HepG2 (cell line): ENCODE measurements around the gene RHBDD3. TPM values are rescaled to one million over a fixed set of nuclear protein-coding genes. Genes with fewer than 3 reads are reported as not detected.

Experiments used
- BRCA1 ChIP-seq: sonication (generic); formaldehyde crosslinking; IDR thresholded peaks from 2 replicates; pipeline ENCODE4 v1.4.0; 2020; ENCODE audit warnings: missing genetic modification reagents
- CHD2 ChIP-seq: IDR thresholded peaks from 2 replicates; pipeline ENCODE4 v1.6.1; 2011; ENCODE audit warnings: low read depth, low read length, improper control_type of control experiment
- HNRNPK ChIP-seq: fragments of 200-400 bp; formaldehyde crosslinking; IDR thresholded peaks from 2 replicates; pipeline ENCODE4 v1.6.1; 2018; ENCODE audit warnings: low read length, low read depth, moderate library complexity, mild to moderate bottlenecking; ENCODE audit not compliant: poor library complexity, severe bottlenecking
- HOXA3 ChIP-seq: sonication (generic); formaldehyde crosslinking; IDR thresholded peaks from 2 replicates; pipeline ENCODE4 v1.5.0; 2020; ENCODE audit warnings: missing genetic modification reagents
- HOXA9 ChIP-seq: sonication (generic); formaldehyde crosslinking; IDR thresholded peaks from 2 replicates; pipeline ENCODE4 v1.8.1; 2022; ENCODE audit warnings: missing genetic modification reagents, mild to moderate bottlenecking, moderate library complexity, borderline replicate concordance
- KDM5B ChIP-seq: sonication (generic); formaldehyde crosslinking; IDR thresholded peaks from 2 replicates; pipeline ENCODE4 v1.4.0; 2020; ENCODE audit warnings: missing genetic modification reagents, mild to moderate bottlenecking, borderline replicate concordance
- NCOA2 ChIP-seq: sonication (generic); formaldehyde crosslinking; IDR thresholded peaks from 2 replicates; pipeline ENCODE4 v1.8.0; 2022; ENCODE audit warnings: inconsistent platforms
- SETDB1 ChIP-seq: sonication (generic); formaldehyde crosslinking; IDR thresholded peaks from 2 replicates; pipeline ENCODE4 v1.5.1; 2020; ENCODE audit warnings: missing genetic modification reagents, mild to moderate bottlenecking, borderline replicate concordance
- SMYD3 ChIP-seq: sonication (generic); formaldehyde crosslinking; IDR thresholded peaks from 2 replicates; pipeline ENCODE4 v1.8.1; 2023; ENCODE audit warnings: mild to moderate bottlenecking, missing genetic modification reagents
- SNAPC2 ChIP-seq: sonication (generic); formaldehyde crosslinking; IDR thresholded peaks from 2 replicates; pipeline ENCODE4 v1.8.1; 2022; ENCODE audit warnings: mild to moderate bottlenecking, missing genetic modification reagents
- SRSF4 ChIP-seq: fragments of 200-400 bp; formaldehyde crosslinking; IDR thresholded peaks from one replicate; pipeline ENCODE4 v1.6.1; 2018; ENCODE audit warnings: mild to moderate bottlenecking, low read depth, low read length, moderate library complexity; ENCODE audit not compliant: poor library complexity, severe bottlenecking
- THAP11 ChIP-seq: IDR thresholded peaks from 2 replicates; pipeline ENCODE4 v1.6.1; 2016; ENCODE audit warnings: missing biosample characterization, missing genetic modification reagents
- TOPORS ChIP-seq: sonication (generic); formaldehyde crosslinking; IDR thresholded peaks from 2 replicates; pipeline ENCODE4 v1.8.0; 2023; ENCODE audit warnings: mild to moderate bottlenecking, missing genetic modification reagents
- XBP1 ChIP-seq: sonication (generic); formaldehyde crosslinking; IDR thresholded peaks from 2 replicates; pipeline ENCODE4 v1.5.0; 2020; ENCODE audit warnings: missing genetic modification reagents
- ZBTB21 ChIP-seq: sonication (generic); formaldehyde crosslinking; IDR thresholded peaks from 2 replicates; pipeline ENCODE4 v1.4.0; 2020; ENCODE audit warnings: missing genetic modification reagents
- ZNF160 ChIP-seq: sonication (generic); formaldehyde crosslinking; IDR thresholded peaks from 2 replicates; pipeline ENCODE4 v1.8.0; 2022; ENCODE audit warnings: mild to moderate bottlenecking, inconsistent platforms, missing genetic modification reagents
- ZNF24 ChIP-seq: fragments of 450-650 bp; IDR thresholded peaks from 2 replicates; pipeline ENCODE4 v1.6.1; 2017; ENCODE audit warnings: antibody characterized with exemption, mild to moderate bottlenecking
- ZNF350 ChIP-seq: sonication (generic); formaldehyde crosslinking; IDR thresholded peaks from 2 replicates; pipeline ENCODE4 v1.4.0; 2020; ENCODE audit warnings: mild to moderate bottlenecking, low read depth, missing genetic modification reagents, borderline replicate concordance
- ZNF841 ChIP-seq: sonication (generic); formaldehyde crosslinking; IDR thresholded peaks from 2 replicates; pipeline ENCODE4 v1.8.1; 2023; ENCODE audit warnings: missing genetic modification reagents, borderline replicate concordance
- ZSCAN20 ChIP-seq: sonication (generic); formaldehyde crosslinking; IDR thresholded peaks from 2 replicates; pipeline ENCODE4 v1.4.0; 2020; ENCODE audit warnings: missing genetic modification reagents, mild to moderate bottlenecking, borderline replicate concordance
- polyA plus RNA-seq, 8 experiments: library from polyadenylated mRNA; depleted of rRNA in 3 of 8; stranded (reverse) in 7 of 8; unstranded in 1 of 8; fragments of >200 nt; fragmentation: Illumina TruSeq in 4 of 8; extraction: Trizol in 4 of 8; gene quantifications; 2 replicates each; pipeline versions ENCODE4 v1.2.1 to v1.2.3, GENCODE V29; 2011 to 2016; ENCODE audit warnings: low read depth in 4 of 8, missing spikeins in 1 of 8, mixed read lengths in 1 of 8; ENCODE audit not compliant: insufficient read depth in 1 of 8
- total RNA-seq, 5 experiments: library from RNA; depleted of rRNA; stranded (reverse); fragments of >200 nt; fragmentation: Illumina TruSeq; extraction: Trizol; gene quantifications; 2 replicates each; pipeline ENCODE4 v1.2.3, GENCODE V29; 2016; ENCODE audit warnings: low read depth in 1 of 5
- TF ChIP-seq, protein P1 (sequence below): sonication (generic); formaldehyde crosslinking; IDR thresholded peaks from 2 replicates; pipeline ENCODE4 v1.5.1; 2020; ENCODE audit warnings: mild to moderate bottlenecking, missing genetic modification reagents, borderline replicate concordance
- TF ChIP-seq, protein P2 (sequence below): sonication (generic); formaldehyde crosslinking; IDR thresholded peaks from 2 replicates; pipeline ENCODE4 v1.4.0; 2020; ENCODE audit warnings: missing genetic modification reagents
- TF ChIP-seq, protein P3 (sequence below): sonication (generic); formaldehyde crosslinking; IDR thresholded peaks from 2 replicates; pipeline ENCODE4 v1.8.1; 2023; ENCODE audit warnings: mild to moderate bottlenecking, moderate library complexity, missing genetic modification reagents
- TF ChIP-seq, protein P4 (sequence below): IDR thresholded peaks from 2 replicates; pipeline ENCODE4 v1.6.1; 2016; ENCODE audit warnings: control low read depth

The RHBDD3 gene
- total and polyA plus RNA-seq, 2 of the 13 experiments (the other 11 are each of a cell fraction or from before 2014, with no cell fraction given): 12.1 to 26.7 TPM

DNA sequence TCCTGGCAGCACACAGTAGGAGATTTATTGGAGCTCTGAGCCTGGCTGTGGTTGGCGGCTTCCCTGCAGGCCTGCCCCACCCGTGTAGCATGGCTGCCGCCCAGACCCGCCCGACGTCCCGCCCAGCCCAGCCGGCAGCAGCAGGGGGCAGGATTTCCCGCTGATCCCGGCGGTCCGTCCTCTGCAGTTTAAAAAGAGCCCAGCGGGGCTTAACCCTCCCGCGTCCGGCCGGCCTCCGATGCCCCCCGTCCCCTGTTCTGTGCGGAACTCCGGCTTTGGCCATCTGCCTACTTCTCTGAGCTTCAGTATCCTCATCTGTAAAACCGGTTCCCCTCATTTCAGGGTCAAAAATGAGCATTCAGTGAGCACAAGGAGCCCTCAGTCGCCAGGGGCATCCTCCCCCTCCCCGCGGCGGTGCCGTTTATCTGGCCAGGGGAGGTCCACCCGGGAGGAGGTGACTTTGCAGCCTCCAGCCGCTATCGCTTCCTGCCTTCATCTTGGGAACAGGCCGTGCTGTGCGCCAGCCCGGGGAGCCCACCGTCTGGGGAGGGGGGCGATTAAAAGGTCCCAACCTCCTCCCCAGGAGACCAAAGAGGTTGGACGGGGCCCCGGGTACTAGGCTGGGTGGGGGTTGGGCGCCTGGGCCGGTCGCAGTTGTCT lies 38.5 kb upstream of the RHBDD3 start, which contains the start of gene GAS2L1 (continued):
- TF ChIP-seq NCOA2 (CRISPR knock-in tag): no peak
- no peak for TF ChIP-seq HOXA9 (CRISPR knock-in tag)
- no peak for TF ChIP-seq ZNF841 (CRISPR knock-in tag)
- TF ChIP-seq SMYD3 (CRISPR knock-in tag): no peak
- TF ChIP-seq THAP11 (CRISPR knock-in tag): no peak
- TF ChIP-seq SRSF4: no peak
- TF ChIP-seq ZBTB21: no peak
- TF ChIP-seq, protein P1, sequence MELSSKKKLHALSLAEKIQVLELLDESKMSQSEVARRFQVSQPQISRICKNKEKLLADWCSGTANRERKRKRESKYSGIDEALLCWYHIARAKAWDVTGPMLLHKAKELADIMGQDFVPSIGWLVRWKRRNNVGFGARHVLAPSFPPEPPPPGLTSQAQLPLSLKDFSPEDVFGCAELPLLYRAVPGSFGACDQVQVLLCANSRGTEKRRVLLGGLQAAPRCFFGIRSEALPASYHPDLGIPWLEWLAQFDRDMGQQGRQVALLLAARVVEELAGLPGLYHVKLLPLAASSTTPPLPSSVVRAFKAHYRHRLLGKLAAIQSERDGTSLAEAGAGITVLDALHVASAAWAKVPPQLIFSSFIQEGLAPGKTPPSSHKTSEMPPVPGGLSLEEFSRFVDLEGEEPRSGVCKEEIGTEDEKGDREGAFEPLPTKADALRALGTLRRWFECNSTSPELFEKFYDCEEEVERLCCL (CRISPR knock-in tag): no peak
- TF ChIP-seq HOXA3 (CRISPR knock-in tag): peak; percentile 85
- TF ChIP-seq KDM5B: peak; percentile 71; the same call in 1 of the 2 replicates
- TF ChIP-seq, protein P2, sequence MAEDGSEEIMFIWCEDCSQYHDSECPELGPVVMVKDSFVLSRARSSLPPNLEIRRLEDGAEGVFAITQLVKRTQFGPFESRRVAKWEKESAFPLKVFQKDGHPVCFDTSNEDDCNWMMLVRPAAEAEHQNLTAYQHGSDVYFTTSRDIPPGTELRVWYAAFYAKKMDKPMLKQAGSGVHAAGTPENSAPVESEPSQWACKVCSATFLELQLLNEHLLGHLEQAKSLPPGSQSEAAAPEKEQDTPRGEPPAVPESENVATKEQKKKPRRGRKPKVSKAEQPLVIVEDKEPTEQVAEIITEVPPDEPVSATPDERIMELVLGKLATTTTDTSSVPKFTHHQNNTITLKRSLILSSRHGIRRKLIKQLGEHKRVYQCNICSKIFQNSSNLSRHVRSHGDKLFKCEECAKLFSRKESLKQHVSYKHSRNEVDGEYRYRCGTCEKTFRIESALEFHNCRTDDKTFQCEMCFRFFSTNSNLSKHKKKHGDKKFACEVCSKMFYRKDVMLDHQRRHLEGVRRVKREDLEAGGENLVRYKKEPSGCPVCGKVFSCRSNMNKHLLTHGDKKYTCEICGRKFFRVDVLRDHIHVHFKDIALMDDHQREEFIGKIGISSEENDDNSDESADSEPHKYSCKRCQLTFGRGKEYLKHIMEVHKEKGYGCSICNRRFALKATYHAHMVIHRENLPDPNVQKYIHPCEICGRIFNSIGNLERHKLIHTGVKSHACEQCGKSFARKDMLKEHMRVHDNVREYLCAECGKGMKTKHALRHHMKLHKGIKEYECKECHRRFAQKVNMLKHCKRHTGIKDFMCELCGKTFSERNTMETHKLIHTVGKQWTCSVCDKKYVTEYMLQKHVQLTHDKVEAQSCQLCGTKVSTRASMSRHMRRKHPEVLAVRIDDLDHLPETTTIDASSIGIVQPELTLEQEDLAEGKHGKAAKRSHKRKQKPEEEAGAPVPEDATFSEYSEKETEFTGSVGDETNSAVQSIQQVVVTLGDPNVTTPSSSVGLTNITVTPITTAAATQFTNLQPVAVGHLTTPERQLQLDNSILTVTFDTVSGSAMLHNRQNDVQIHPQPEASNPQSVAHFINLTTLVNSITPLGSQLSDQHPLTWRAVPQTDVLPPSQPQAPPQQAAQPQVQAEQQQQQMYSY: no peak
- TF ChIP-seq CHD2: no peak
- TF ChIP-seq HNRNPK: no peak
- TF ChIP-seq, protein P3, sequence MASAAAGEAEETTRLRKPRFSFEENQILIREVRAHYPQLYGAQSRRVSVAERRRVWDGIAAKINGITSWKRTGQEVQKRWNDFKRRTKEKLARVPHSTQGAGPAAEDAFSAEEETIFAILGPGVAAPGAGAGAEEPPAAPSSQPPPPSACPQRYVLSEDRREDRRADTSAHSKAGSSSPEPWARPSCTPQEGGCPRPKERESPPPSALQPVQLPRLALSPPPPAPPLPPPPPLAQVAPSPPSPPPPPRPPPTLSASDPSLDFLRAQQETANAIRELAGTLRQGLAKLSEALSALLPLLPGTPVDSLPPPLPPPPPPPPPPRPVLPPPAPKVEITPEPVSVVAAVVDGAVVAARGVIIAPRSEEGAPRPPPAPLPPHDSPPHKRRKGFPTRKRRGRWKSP (CRISPR knock-in tag): no peak
- no peak for TF ChIP-seq ZNF160 (CRISPR knock-in tag)
- TF ChIP-seq XBP1 (CRISPR knock-in tag): no peak
- TF ChIP-seq SETDB1 (CRISPR knock-in tag): no peak
- no peak for TF ChIP-seq SNAPC2 (CRISPR knock-in tag)
- TF ChIP-seq ZNF350: peak; percentile 33; the same call in 1 of the 2 replicates
- TF ChIP-seq, protein P4, sequence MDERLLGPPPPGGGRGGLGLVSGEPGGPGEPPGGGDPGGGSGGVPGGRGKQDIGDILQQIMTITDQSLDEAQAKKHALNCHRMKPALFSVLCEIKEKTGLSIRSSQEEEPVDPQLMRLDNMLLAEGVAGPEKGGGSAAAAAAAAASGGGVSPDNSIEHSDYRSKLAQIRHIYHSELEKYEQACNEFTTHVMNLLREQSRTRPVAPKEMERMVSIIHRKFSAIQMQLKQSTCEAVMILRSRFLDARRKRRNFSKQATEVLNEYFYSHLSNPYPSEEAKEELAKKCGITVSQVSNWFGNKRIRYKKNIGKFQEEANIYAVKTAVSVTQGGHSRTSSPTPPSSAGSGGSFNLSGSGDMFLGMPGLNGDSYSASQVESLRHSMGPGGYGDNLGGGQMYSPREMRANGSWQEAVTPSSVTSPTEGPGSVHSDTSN (CRISPR knock-in tag): no peak
- no peak for TF ChIP-seq BRCA1 (CRISPR knock-in tag)
- no peak for TF ChIP-seq ZNF24
- TF ChIP-seq ZSCAN20 (CRISPR knock-in tag): no peak
- TF ChIP-seq TOPORS (CRISPR knock-in tag): no peak
